ENCODE measurements around the gene YTHDC1.
"Not testable (repeated sequence)": the region's sequence is repeated elsewhere in the genome, so short reads cannot be mapped to it uniquely, and the experiment has no call there.

YTHDC1 gene

GRCh38 chr4:68287704-68288392 is 62.0 kb downstream of the YTHDC1 start:
- DNase-seq, result no peak

GRCh38 chr4:68283714-68284113 is 66.2 kb downstream of the YTHDC1 start:
- DNase-seq, result no peak

GRCh38 chr4:68283095-68283494 is 66.8 kb downstream of the YTHDC1 start:
- DNase-seq, result no peak

- DNase-seq, result not testable (repeated sequence)
Measured at GRCh38 chr4:68281796-68282740, 67.8 kb downstream of the YTHDC1 start.

- no peak for DNase-seq
Measured at GRCh38 chr4:68278029-68278428, 71.9 kb downstream of the YTHDC1 start.

GRCh38 chr4:68277627-68278026 is 72.3 kb downstream of the YTHDC1 start:
- DNase-seq, result no peak

GRCh38 chr4:68272860-68273259 is 77.0 kb downstream of the YTHDC1 start:
- DNase-seq, result no peak

- DNase-seq, result no peak
Measured at GRCh38 chr4:68272380-68272779, 77.5 kb downstream of the YTHDC1 start.

- DNase-seq, result peak in 1 of 2 experiments; percentile 5
Measured at GRCh38 chr4:68271851-68272357, 78.0 kb downstream of the YTHDC1 start.

- no peak for DNase-seq
Measured at GRCh38 chr4:68267433-68267944, 82.4 kb downstream of the YTHDC1 start.

GRCh38 chr4:68264875-68265565 is 84.9 kb downstream of the YTHDC1 start:
- DNase-seq, result no peak
